Motor neuron (in vitro differentiated cells): Measurements from ENCODE around the gene KCNC4. TPM values are rescaled to one million over a fixed set of nuclear protein-coding genes. Genes with fewer than 3 reads are reported as not detected.

ENCODE experiments used
- ATAC-seq, 8 experiments: fragments of 200-7000 bp; cut with Tn5 transposase; replicated peaks in 6 of 8; 2 replicates each; pipeline ENCODE4 v1.8.0; 2021; ENCODE audit warnings: mild to moderate bottlenecking in 8 of 8, moderate library complexity in 8 of 8
- H3K27ac ChIP-seq, 2 donors: fragments of 250-450 bp; sonication (Bioruptor Pico); 2 replicates each; pipeline ENCODE4 v1.9.0; 2021; ENCODE audit warnings: antibody characterized with exemption in 2 of 2, mild to moderate bottlenecking in 2 of 2, moderate library complexity in 1 of 2
- H3K4me1 ChIP-seq, 2 donors: fragments of 250-450 bp; sonication (Bioruptor Pico); replicated peaks in 1 of 2; 2 replicates each; pipeline ENCODE4 v1.6.1; 2021; ENCODE audit warnings: antibody characterized with exemption in 2 of 2, mild to moderate bottlenecking in 2 of 2, moderate library complexity in 1 of 2
- H3K4me3 ChIP-seq, 5 donors: fragments of 250-450 bp; sonication (Bioruptor Pico); 2 replicates each; pipeline ENCODE4 v1.9.0; 2021; ENCODE audit warnings: antibody characterized with exemption in 5 of 5, mild to moderate bottlenecking in 5 of 5, moderate library complexity in 4 of 5
- WGBS, 10 experiments: fragments of 450-650 bp; shearing (Covaris generic); methylation state at CpG; one replicate each; pipeline ENCODE4 v1.0.0; 2022; 5-methylcytosine and 5-hydroxymethylcytosine counted together
- in situ Hi-C, 9 experiments: fragments of 400-800 bp; cut with MboI; loops; one replicate each; pipeline ENCODE4 v1.15.0; 2021; ENCODE audit warnings: low sequenced_read_pairs in 9 of 9, low pct_unique_long_range_greater_than_20kb in 2 of 9; ENCODE audit not compliant: unreplicated experiment in 9 of 9
- total RNA-seq, 8 experiments: library from RNA; unstranded; fragments of 300-600 nt; gene quantifications; 2 replicates each; pipeline versions ENCODE4 v1.2.3 to v1.2.4, GENCODE V29; 2022

KCNC4 gene
- total RNA-seq, 8 experiments from 2014 or later: 0.56 to 8.1 (median 4.5) TPM

DNA sequence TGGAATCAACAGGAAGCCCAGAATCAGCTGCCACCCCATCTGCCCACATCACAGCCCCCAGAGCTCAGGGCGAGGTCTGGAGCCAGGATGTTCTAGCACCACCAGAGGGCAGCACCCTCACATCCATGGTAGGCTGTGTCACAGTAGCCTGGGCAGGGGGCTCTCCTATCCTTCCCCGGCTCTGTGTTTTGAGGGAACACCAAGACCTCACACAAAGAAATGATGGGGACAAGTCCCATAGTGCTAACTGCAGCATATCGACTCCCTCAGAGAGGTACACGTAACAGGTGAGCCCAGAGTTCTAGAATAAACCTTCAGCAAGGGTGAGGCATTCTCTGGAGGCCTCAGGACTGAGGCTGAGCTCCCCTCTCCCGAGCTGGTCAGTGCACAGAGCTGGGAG is 2.3 kb upstream of the KCNC4 start:
- Histone ChIP-seq H3K4me3 (no peak overlapping the region), H3K4me1 (peaks cover 12 to 22% of the 10 kb centered on the region in 2 donors), H3K27ac (no peak overlapping the region)
- in situ Hi-C loops: loop anchor here (5.0 to 25.0 kb wide), 7 partner anchors 104 to 287 kb away; partner anchors contain the start of gene PROK1 (in 6 of the 9)
- WGBS, 10 experiments: 0 to 32% (median 11%) methylated on average over 1 to 5 of the region's 5 CpGs; no CpG with 5 or more reads in 5 of the 10 experiments
- ATAC-seq: peak; percentile 7 to 36 (median 26)

DNA sequence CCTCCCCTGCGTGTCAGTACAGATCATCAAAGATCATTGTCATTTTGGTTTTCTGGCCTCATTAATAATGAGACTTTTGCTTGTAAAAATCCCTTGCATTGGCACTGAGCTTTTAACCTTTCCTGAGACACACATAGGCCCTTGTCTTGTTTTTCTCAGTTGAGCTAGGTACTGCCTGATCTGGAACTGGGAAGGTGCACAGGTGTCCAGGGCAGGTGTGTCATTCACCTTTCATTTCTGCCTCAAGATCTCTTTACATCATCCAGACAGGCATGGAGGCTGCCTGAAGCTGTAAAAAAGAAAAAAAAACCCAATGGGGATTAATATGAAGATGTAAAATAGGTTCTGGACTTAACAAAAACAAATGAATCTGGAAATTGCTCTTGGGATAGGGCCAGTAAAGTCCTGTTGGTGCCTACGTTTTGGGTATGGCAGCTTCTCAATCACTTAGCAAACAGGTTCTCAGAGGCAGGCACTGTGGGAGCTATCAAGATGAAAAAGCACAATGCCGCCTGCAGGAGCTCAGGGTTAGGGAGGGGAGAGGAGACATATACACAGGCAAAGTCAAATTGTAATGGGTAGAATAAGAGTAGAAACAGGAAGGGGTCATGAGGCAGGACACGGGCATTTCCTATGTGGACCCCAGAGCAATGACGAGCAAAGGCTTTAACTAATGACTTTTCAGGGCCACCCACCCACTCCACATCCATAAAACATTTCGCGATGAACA is 1.0 kb upstream of the KCNC4 start:
- Histone ChIP-seq H3K4me1 (peaks cover 17 to 28% of the 10 kb centered on the region in 2 donors), H3K27ac (peak overlapping the region in 1 of 2 donors; percentile 78), H3K4me3 (peak overlapping the region; percentile 43 to 68 (median 52))
- 20 to 92% (median 49%) methylated on average over 1 to 7 of the region's 7 CpGs for WGBS, 10 experiments
- no peak for ATAC-seq
- in situ Hi-C loops: loop anchor here (5.0 to 25.0 kb wide), 7 partner anchors 103 to 286 kb away; partner anchors contain the start of gene PROK1 (in 6 of the 9)

DNA sequence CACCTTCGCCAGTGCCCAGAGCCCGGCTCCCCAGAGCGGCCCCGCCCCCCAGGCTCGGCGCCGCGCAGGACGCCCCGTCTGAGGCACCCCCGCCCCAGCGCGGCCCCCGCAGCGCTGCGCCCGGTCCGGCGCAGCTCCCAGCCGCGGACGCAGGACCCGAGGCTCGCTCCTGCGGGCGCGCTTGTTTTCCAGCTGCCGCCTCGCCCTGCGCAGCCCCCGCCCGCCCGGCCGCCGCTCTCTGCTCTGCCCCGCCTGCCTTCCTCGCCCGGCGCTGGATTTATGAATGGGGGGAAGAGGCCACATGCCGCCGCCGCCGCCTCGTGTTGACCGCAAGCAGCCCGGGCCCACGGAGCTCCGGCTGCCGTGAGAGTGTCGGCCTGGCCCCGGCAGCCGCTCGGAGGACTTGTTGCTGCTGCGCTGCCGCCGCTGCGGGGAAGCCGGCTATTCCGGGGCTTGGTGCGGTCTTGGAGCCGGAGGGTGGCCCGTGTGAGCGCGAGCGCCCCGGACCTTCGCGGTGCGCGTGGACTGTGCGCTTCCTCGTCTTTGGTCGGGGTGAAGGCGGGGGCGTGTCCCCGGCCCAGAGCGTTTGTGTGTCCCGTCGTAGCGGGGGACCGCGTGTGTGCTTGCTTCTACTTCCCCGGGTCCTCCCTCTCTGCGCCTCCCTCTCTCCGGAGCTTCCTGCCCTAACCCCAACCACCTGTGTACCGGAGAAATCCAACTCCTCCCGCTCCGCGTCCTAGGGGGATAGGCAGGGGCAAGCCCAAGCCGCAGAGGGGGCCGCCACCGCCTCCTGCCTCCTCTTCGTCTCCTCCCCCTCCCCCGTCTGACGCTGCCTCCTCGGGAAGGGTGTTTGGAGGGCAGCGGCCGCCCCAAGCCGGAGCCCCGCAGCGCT is 736 bp downstream of the KCNC4 start:
- in situ Hi-C loops: loop anchor here in 5 of 9 experiments (25.0 kb wide), 2 partner anchors 101 to 251 kb away; partner anchors contain the start of gene PROK1 (in 5 of the 5)
- WGBS, 10 experiments: 0 to 11% (median 2%) methylated on average over 2 to 46 of the region's 101 CpGs; no CpG with 5 or more reads in 5 of the 10 experiments
- Histone ChIP-seq H3K4me3 (peak overlapping the region; percentile 43 to 68 (median 52)), H3K27ac (peak overlapping the region in 1 of 2 donors; percentile 54), H3K4me1 (peaks cover 29 to 43% of the 10 kb centered on the region in 2 donors)
- ATAC-seq: peak; percentile 20 to 61 (median 54)

DNA sequence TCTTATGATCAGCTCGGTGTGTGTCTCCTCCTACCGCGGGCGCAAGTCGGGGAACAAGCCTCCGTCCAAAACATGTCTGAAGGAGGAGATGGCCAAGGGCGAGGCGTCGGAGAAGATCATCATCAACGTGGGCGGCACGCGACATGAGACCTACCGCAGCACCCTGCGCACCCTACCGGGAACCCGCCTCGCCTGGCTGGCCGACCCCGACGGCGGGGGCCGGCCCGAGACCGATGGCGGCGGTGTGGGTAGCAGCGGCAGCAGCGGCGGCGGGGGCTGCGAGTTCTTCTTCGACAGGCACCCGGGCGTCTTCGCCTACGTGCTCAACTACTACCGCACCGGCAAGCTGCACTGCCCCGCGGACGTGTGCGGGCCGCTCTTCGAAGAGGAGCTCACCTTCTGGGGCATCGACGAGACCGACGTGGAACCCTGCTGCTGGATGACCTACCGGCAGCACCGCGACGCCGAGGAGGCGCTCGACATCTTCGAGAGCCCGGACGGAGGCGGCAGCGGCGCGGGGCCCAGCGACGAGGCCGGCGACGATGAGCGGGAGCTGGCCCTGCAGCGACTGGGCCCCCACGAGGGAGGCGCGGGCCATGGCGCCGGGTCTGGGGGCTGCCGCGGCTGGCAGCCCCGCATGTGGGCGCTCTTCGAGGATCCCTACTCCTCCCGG is 1.5 kb downstream of the KCNC4 start:
- no peak overlapping the region for H3K27ac ChIP-seq
- 0 to 10% (median 8%) methylated on average over 5 to 30 of the region's 81 CpGs; no CpG with 5 or more reads in 5 of the 10 experiments for WGBS, 10 experiments
- H3K4me1 ChIP-seq: peaks cover 29 to 42% of the 10 kb centered on the region in 2 donors
- ATAC-seq: no peak
- H3K4me3 ChIP-seq: peak overlapping the region; percentile 43 to 68 (median 52)
- in situ Hi-C loops: loop anchor here in 5 of 9 experiments (25.0 kb wide), 2 partner anchors 101 to 251 kb away; partner anchors contain the start of gene PROK1 (in 5 of the 5)

DNA sequence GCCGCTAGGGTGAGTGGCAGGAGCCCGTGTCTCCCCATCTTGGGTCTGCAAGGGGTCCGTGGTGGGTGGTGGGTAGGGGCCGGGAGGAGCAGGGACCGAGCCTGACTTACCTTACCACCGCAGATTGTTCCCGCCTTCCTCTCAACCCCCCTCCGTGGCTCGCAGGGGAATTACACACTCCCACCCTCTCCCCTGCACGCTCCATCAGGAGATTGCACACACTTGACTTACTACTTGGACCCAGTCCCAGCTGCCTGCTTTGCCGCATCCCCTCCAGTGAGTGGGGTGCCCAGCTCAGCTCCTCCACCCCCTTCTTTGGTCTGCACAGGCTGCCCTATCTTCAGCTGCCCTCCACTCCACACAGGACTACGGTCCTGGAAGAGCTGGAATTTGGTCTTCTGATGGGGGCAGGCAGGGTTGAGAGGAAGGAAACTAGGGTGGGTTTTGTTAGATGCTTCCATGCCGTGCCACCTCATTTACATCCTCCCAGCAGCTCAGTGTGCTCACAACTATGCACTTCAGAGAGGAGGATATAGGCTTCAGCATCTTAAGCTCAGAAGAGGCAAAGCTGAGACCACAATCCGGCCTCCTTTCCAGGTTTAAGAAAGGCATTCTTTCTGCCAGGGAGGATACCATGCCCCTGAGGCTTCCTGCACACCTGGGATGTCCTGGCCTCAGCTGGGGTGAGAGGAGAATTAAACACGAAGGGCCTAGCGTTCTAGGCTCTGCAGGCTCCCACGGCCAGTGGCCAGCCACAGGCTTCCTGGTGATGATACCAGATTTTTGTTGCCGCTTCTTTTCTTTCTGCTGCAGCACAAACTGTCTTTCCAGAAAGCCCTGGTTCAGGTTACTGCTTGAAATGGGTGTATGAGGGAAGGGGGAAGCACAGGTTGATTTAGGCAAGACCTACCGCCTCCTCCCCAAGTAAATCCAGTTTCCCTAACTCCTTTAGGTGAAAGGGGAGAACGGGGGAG is 2.3 kb downstream of the KCNC4 start:
- Histone ChIP-seq H3K4me3 (peak overlapping the region; percentile 43 to 68 (median 52)), H3K27ac (no peak overlapping the region), H3K4me1 (peaks cover 28 to 36% of the 10 kb centered on the region in 2 donors)
- WGBS, 10 experiments: 38 to 100% (median 67%) methylated on average over 2 to 15 of the region's 20 CpGs; no CpG with 5 or more reads in 1 of the 10 experiments
- no peak for ATAC-seq
- in situ Hi-C loops: loop anchor here in 5 of 9 experiments (25.0 kb wide), 2 partner anchors 100 to 250 kb away; partner anchors contain the start of gene PROK1 (in 5 of the 5)

DNA sequence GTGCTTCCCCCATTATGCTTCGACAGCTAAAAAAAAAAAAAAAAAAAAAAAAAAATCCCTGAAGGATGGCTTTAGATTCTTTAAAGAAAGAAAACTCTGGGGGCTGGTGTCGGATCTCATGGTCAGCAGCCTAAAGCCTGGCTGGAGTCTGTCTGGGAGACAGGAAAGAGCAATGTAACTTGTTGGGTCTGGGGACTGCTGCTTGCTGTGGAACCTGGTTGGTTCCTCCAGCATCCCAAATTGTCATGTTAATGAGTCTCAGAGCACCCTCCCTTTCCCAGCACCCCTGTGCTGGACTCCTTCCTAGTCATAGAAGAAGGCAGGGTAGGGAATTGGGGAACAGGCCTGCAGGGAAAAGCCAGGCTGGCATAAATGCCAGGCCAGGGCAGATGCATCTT is 3.0 kb downstream of the KCNC4 start:
- H3K27ac ChIP-seq: no peak overlapping the region
- H3K4me1 ChIP-seq: peaks cover 24 to 36% of the 10 kb centered on the region in 2 donors
- WGBS, 10 experiments: 47 to 100% (median 67%) methylated on average over 1 to 2 of the region's 2 CpGs; no CpG with 5 or more reads in 1 of the 10 experiments
- H3K4me3 ChIP-seq: no peak overlapping the region
- no peak for ATAC-seq
- in situ Hi-C loops: loop anchor here in 5 of 9 experiments (25.0 kb wide), 2 partner anchors 99 to 249 kb away; partner anchors contain the start of gene PROK1 (in 5 of the 5)

DNA sequence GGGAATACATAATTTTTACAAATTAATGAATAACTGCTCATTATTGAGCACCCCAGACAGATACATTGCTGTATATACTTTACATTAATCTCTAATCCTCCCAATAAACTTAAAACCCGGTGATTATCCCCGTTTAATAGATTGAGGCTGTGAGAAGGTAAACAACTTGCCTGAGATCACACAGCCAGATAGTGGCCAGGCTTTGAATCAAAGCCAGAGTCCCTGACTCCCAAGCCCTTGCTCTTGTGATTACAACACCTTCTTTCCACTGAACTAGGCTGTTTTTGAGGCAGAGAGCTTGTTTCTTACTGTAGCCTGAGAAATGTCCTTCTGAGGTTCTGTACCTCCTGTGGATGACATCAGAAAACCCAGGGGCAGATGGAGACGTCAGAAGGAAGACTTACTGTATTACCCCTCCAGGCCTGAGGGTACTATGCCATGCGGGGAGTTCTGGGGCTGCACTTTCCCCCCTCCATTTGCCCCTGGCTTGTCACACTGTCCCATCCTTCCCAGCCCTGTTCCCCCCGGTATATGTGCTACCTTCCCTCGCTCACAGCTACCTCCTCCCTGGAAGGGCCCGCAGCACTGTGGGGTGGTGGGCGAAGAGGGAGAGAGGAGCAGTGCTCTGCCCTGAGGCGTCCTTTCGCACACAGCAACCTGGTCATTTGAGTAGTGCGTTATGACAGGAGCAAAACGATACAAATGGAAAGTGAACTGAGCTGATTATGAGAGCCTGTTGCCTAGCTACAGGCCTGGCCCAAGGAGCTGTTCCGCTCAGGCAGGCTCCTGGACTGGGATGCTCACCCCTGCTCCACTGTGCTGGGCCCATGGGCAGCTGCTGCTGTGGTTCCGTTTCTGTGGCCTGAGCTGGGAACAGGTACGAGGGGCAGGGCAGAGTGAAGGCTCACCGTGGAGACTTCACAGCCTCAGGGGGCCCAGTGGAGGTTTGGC is 4.6 kb downstream of the KCNC4 start:
- peak in 2 of 8 experiments; percentile 4 to 8 for ATAC-seq
- Histone ChIP-seq H3K4me3 (no peak overlapping the region), H3K27ac (no peak overlapping the region), H3K4me1 (peaks cover 19 to 30% of the 10 kb centered on the region in 2 donors)
- in situ Hi-C loops: loop anchor here in 5 of 9 experiments (25.0 kb wide), 2 partner anchors 98 to 248 kb away; partner anchors contain the start of gene PROK1 (in 5 of the 5)
- WGBS, 10 experiments: 68 to 90% (median 83%) methylated on average over 2 to 13 of the region's 16 CpGs; no CpG with 5 or more reads in 2 of the 10 experiments

DNA sequence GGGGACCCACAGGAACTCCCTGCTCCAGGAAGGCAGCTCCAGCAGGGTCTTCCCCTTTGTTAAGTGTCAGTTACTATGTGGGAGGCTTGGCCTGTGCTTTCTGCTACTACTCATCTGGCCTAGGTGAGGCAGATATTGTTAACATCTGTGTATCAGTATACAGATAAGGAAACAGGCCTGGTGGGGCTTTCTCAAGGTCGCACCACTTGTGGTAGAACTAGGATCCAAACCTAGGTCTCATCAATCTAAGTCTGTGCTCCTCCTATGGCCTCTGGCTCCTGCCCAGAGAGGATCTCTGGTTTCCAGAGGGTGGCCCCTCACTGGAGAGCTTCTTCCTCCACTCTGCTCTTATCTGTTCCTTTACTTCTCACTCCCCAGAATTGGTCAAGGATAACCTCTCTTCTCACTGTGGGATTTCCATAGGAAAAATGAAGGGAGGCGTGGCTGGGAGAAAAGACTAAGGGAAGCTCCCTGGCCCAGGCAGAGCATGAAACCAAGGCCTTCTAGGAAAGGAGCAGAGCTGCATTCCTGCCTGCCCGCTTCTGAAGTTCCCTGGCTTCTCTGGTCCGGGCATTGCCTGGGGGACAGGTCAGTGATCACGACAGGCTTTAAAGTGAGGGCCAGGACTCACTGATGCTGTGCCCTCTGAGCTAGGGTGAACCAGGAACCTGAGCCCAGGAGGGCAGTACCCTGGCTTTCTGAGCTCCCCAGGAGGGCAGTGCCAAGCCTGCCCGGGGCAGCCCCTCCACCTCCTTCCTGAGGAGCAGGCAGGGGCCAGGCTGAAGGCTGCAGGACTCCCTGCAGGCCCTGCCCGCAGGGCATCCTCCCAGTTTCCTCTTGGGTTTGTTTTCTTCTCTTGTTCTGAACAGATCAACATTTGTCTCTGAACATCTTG is 5.8 kb downstream of the KCNC4 start:
- no peak for ATAC-seq
- in situ Hi-C loops: loop anchor here in 5 of 9 experiments (25.0 kb wide), 2 partner anchors 96 to 246 kb away; partner anchors contain the start of gene PROK1 (in 5 of the 5)
- WGBS, 10 experiments: 57 to 100% (median 90%) methylated on average over 1 to 5 of the region's 7 CpGs; no CpG with 5 or more reads in 2 of the 10 experiments
- no peak overlapping the region for H3K4me3 ChIP-seq
- H3K4me1 ChIP-seq: peaks cover 19 to 30% of the 10 kb centered on the region in 2 donors
- H3K27ac ChIP-seq: no peak overlapping the region

DNA sequence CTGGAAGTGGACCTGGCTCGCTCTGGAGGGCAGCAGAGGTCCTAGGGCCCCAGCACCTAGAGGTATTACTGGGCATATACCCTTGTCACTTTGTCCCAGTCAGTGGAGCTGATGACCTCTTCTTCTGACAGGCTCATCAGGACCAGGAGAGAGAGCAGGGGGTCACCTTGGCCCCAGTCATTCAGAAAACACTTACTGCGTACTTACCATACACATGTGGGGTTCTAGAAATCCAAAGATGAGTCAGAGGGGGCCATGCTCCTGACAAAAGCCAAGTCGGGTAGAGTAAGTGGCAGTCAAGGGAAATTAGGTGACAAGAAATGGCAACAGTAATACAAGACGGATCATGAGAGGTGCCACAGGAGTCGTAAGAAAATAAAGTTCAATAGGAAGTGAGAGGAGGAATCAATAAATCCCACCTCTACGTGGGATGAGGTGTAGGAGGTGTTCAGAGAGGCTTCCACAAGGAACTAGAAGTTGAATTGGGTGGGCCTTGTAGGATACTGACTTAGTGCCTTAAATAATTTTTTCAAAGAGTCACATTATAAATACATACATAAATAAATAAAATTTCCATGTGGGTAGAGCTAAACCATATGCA is 6.8 kb downstream of the KCNC4 start:
- Histone ChIP-seq H3K4me1 (peaks cover 18 to 29% of the 10 kb centered on the region in 2 donors), H3K4me3 (no peak overlapping the region), H3K27ac (no peak overlapping the region)
- WGBS, 10 experiments: 60 to 90% (median 83%) methylated on average over 2 to 6 of the region's 6 CpGs; no CpG with 5 or more reads in 2 of the 10 experiments
- ATAC-seq: peak in 1 of 8 experiments; percentile 48
- in situ Hi-C loops: loop anchor here in 5 of 9 experiments (25.0 kb wide), 2 partner anchors 95 to 245 kb away; partner anchors contain the start of gene PROK1 (in 5 of the 5)
